IMR-90 (cell line): ENCODE results near the gene KCNQ1. TPM values are rescaled to one million over a fixed set of nuclear protein-coding genes. Genes with fewer than 3 reads are reported as not detected.

Source experiments
- ATAC-seq: fragments of 200-7000 bp; cut with Tn5 transposase; 2 replicates; pipeline ENCODE4 v1.9.1; 2020; ENCODE audit warnings: low read depth, mild to moderate bottlenecking, moderate library complexity
- BruUV-seq: library from RNA; stranded (reverse); fragments of 400-500 nt; replicated peaks from 2 replicates; lab custom pipeline; 2021; lab: Mats Ljungman, UMichigan
- CTCF ChIA-PET: fragments of 300-600 bp; formaldehyde crosslinking; extraction: SDS; loops from one replicate; lab custom pipeline; 2021; ENCODE audit warnings: antibody characterized with exemption; lab: Yijun Ruan, JAX
- POLR2A ChIA-PET: fragments of 300-600 bp; sonication (Branson Sonifier 250); formaldehyde crosslinking; loops from one replicate; lab custom pipeline; 2022; ENCODE audit warnings: antibody characterized with exemption; ENCODE audit not compliant: unreplicated experiment; lab: Charles Lee
- DNase-seq: peaks from one replicate; pipeline ENCODE4 v3.0.0; 2013
- H2AFZ ChIP-seq: replicated peaks from 2 replicates; pipeline ENCODE3; 2013; ENCODE audit warnings: low read length, mild to moderate bottlenecking; ENCODE audit not compliant: poor library complexity
- H2AK5ac ChIP-seq: 2 replicates; pipeline ENCODE4 v1.6.1; 2013; ENCODE audit warnings: low read depth, low read length, inconsistent platforms
- H2AK9ac ChIP-seq: replicated peaks from 2 replicates; pipeline ENCODE3; 2013; ENCODE audit warnings: mild to moderate bottlenecking, low read depth, low read length, moderate library complexity; ENCODE audit not compliant: poor library complexity
- H2BK120ac ChIP-seq: 2 replicates; pipeline ENCODE4 v1.6.1; 2013; ENCODE audit warnings: low read depth, low read length, inconsistent platforms
- H2BK15ac ChIP-seq: 3 replicates; pipeline ENCODE4 v1.6.1; 2013; ENCODE audit warnings: low read depth, low read length, inconsistent platforms
- H2BK20ac ChIP-seq: 2 replicates; pipeline ENCODE4 v1.6.1; 2013; ENCODE audit warnings: low read depth, mild to moderate bottlenecking, inconsistent platforms, low read length, moderate library complexity
- H2BK5ac ChIP-seq: 2 replicates; pipeline ENCODE4 v1.6.1; 2013; ENCODE audit warnings: mild to moderate bottlenecking, low read depth, low read length, inconsistent platforms; ENCODE audit not compliant: poor library complexity, severe bottlenecking
- H3K14ac ChIP-seq: replicated peaks from 2 replicates; pipeline ENCODE4 v1.6.1; 2013; ENCODE audit warnings: low read depth, low read length, inconsistent platforms
- H3K18ac ChIP-seq: 2 replicates; pipeline ENCODE4 v1.6.1; 2013; ENCODE audit warnings: low read depth, low read length, control low read depth
- H3K23ac ChIP-seq: 2 replicates; pipeline ENCODE4 v1.6.1; 2013; ENCODE audit warnings: low read depth, low read length, inconsistent platforms
- H3K27ac ChIP-seq: 2 replicates; pipeline ENCODE4 v1.5.1; 2013; ENCODE audit warnings: mild to moderate bottlenecking, control low read depth, low read length; ENCODE audit not compliant: insufficient read depth
- H3K27me3 ChIP-seq: 2 replicates; pipeline ENCODE4 v1.6.1; 2013; ENCODE audit warnings: low read length; ENCODE audit not compliant: control insufficient read depth, insufficient read depth
- H3K36me3 ChIP-seq: 2 replicates; pipeline ENCODE4 v1.6.1; 2013; ENCODE audit warnings: low read length, mixed read lengths; ENCODE audit not compliant: control insufficient read depth, insufficient read depth
- H3K4ac ChIP-seq: 2 replicates; pipeline ENCODE4 v1.6.1; 2013; ENCODE audit warnings: low read depth, low read length, inconsistent platforms
- H3K4me1 ChIP-seq: 2 replicates; pipeline ENCODE4 v1.6.1; 2013; ENCODE audit warnings: low read length, mixed read lengths; ENCODE audit not compliant: control insufficient read depth, insufficient read depth
- H3K4me2 ChIP-seq: 2 replicates; pipeline ENCODE4 v1.6.1; 2013; ENCODE audit warnings: low read depth, mild to moderate bottlenecking, control low read depth, low read length, moderate library complexity
- H3K4me3 ChIP-seq: 2 replicates; pipeline ENCODE4 v1.5.1; 2013; ENCODE audit warnings: low read depth, mild to moderate bottlenecking, control low read depth, low read length, moderate library complexity; ENCODE audit not compliant: insufficient read depth
- H3K56ac ChIP-seq: 2 replicates; pipeline ENCODE4 v1.6.1; 2013; ENCODE audit warnings: low read length, inconsistent platforms; ENCODE audit not compliant: insufficient read depth; ENCODE audit errors: extremely low read depth
- H3K79me1 ChIP-seq, 2 experiments: 2 replicates each; pipeline ENCODE4 v1.6.1; 2013; ENCODE audit warnings: low read length in 2 of 2, inconsistent platforms in 1 of 2, low read depth in 1 of 2
- H3K9ac ChIP-seq: 2 replicates; pipeline ENCODE4 v1.6.1; 2013; ENCODE audit warnings: low read depth, low read length, control low read depth
- H3K9me1 ChIP-seq: 2 replicates; pipeline ENCODE4 v1.6.1; 2013; ENCODE audit warnings: low read length, inconsistent platforms; ENCODE audit not compliant: insufficient read depth
- H3K9me3 ChIP-seq: 2 replicates; pipeline ENCODE4 v1.6.1; 2013; ENCODE audit warnings: low read length; ENCODE audit not compliant: control insufficient read depth, insufficient read depth
- H4K20me1 ChIP-seq: 2 replicates; pipeline ENCODE4 v1.6.1; 2013; ENCODE audit warnings: low read length, inconsistent platforms; ENCODE audit not compliant: insufficient read depth
- H4K5ac ChIP-seq: 2 replicates; pipeline ENCODE4 v1.6.1; 2013; ENCODE audit warnings: mild to moderate bottlenecking, low read depth, low read length, control low read depth
- H4K8ac ChIP-seq, 2 experiments: 2 replicates each; pipeline ENCODE4 v1.6.1; 2013; ENCODE audit warnings: low read depth in 2 of 2, low read length in 2 of 2, control low read depth in 1 of 2, inconsistent platforms in 1 of 2
- H4K91ac ChIP-seq: 2 replicates; pipeline ENCODE4 v1.6.1; 2013; ENCODE audit warnings: low read depth, low read length, inconsistent platforms; ENCODE audit not compliant: insufficient read depth
- CEBPB ChIP-seq: IDR thresholded peaks from 2 replicates; pipeline ENCODE4 v1.6.1; 2012; ENCODE audit warnings: low read depth, low read length, improper control_type of control experiment
- ELK1 ChIP-seq: fragments of 150-350 bp; IDR thresholded peaks from 2 replicates; pipeline ENCODE4 v1.6.1; 2016; ENCODE audit warnings: low read depth, mild to moderate bottlenecking, low read length, moderate library complexity, borderline replicate concordance
- SMC3 ChIP-seq: fragments of 150-350 bp; IDR thresholded peaks from 2 replicates; pipeline ENCODE4 v1.6.1; 2016; ENCODE audit warnings: low read depth, mild to moderate bottlenecking, antibody characterized with exemption, low read length, moderate library complexity
- WGBS, 2 experiments: methylation state at CpG; one replicate each; pipeline versions ENCODE4 v1.1.5 to v1.1.7; 2013; ENCODE audit warnings: missing lambda C conversion rate in 2 of 2; ENCODE audit not compliant: insufficient read length in 1 of 2; ENCODE audit errors: extremely low coverage in 2 of 2; 5-methylcytosine and 5-hydroxymethylcytosine counted together
- dilution Hi-C: fragments of 300-500 bp; cut with HindIII; formaldehyde crosslinking; loops from one replicate; pipeline ENCODE4 v1.14.3; 2018; ENCODE audit warnings: low sequenced_read_pairs; ENCODE audit not compliant: unreplicated experiment
- in situ Hi-C: fragments of 300-500 bp; cut with MboI; formaldehyde crosslinking; loops from 3 replicates; pipeline ENCODE4 v1.14.3; 2019; ENCODE audit warnings: low sequenced_read_pairs, inconsistent platforms, mixed read lengths
- intact Hi-C: fragments of 100-400 bp; cut with micrococcal nuclease; formaldehyde crosslinking; loops from 2 replicates; pipeline ENCODE4 v1.10.0; 2022
- polyA plus RNA-seq, 3 experiments: library from polyadenylated mRNA; depleted of rRNA; stranded (reverse); fragments of >200 nt; gene quantifications; 2 replicates each; pipeline ENCODE4 v1.2.3, GENCODE V29; 2012; ENCODE audit warnings: low replicate concordance in 1 of 3
- total RNA-seq: library from RNA; depleted of rRNA; stranded (reverse); fragments of >200 nt; gene quantifications from 2 replicates; pipeline ENCODE4 v1.2.3, GENCODE V29; 2012

KCNQ1 gene
- total and polyA plus RNA-seq, 2 of the 4 experiments (the other 2 are of a cell fraction), result 0.07 TPM; not detected in 1

DNA sequence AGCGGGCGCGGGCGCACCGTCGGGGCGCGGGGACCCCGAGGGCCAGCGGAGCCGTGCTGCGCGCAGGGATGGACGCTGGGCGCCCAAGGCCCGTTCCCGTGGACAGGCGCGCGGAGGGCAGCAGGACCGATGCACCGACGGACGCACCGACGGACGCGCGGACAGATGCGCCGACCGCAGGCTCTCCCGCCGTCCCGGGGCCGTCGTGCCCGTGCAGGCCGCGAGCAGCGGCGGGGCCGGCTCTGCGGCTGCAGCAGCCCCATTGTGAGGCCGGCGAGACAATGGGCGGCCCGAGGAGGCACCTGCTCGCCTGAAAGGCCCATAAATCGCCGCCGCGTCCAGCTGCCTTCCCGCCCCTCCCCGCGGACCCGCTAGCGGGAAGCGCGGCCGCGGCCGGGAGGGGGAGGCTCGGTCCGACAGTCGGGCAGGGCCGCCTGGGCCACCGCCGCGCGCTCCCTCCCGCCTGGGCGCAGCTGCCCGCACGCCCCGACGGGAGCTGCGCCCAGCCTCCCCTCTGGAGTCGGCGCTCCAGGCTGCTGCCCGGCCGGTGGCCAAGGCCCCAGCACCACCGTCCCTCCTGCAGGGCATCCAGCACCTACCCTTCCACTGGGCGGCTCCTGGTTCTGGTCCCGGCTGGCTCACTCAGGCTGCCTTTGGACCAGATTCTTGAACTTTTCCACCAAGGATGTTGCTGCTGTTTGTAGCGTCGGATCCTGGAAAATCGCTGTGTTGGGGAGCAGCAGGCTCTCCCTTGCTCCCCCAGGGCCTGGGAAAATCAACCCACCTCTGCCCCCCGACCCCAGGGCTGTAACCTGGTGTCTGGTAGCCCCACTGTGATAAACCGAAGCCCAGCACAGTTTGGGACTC is 425.0 kb downstream of the KCNQ1 start:
- H3K9ac ChIP-seq, result no peak overlapping the region

More for the DNA sequence above, 425.0 kb downstream of the KCNQ1 start:
- Histone ChIP-seq H2AFZ (no peak overlapping the region), H3K9me3 (peaks cover 11% of the 10 kb centered on the region), H4K8ac (no peak overlapping the region), H2BK5ac (no peak overlapping the region), H3K14ac (no peak overlapping the region), H3K9me1 (no peaks in the 10 kb centered on the region), H4K5ac (no peak overlapping the region), H3K79me1 (no peaks in the 10 kb centered on the region), H3K27ac (no peak overlapping the region), H2BK120ac (no peak overlapping the region), H2BK20ac (no peak overlapping the region), H2BK15ac (no peak overlapping the region), H3K18ac (no peak overlapping the region), H3K4me1 (peaks cover 2% of the 10 kb centered on the region; the same call in 1 of the 2 replicates), H2AK5ac (no peak overlapping the region), H3K27me3 (peaks cover 61% of the 10 kb centered on the region), H4K20me1 (no peaks in the 10 kb centered on the region), H3K4me2 (no peak overlapping the region), H3K36me3 (no peaks in the 10 kb centered on the region), H3K4ac (no peak overlapping the region), H3K56ac (no peak overlapping the region), H3K4me3 (no peak overlapping the region), H4K91ac (no peak overlapping the region), H3K23ac (no peak overlapping the region), H2AK9ac (no peak overlapping the region)
- POLR2A ChIA-PET, result no interaction called here
- DNase-seq (no peak), ATAC-seq (no peak)
- BruUV-seq, result no TSS peak
- intact Hi-C loops (no loop called here), dilution Hi-C loops (no loop called here), in situ Hi-C loops (no loop called here)
- CTCF ChIA-PET, result no interaction called here
- WGBS, 2 experiments, result 42% methylated on average over 41 of the region's 90 CpGs; no CpG with 5 or more reads in 1 of the 2 experiments
- TF ChIP-seq CEBPB, result no peak
- TF ChIP-seq ELK1, result no peak
- no peak for TF ChIP-seq SMC3
